SK-N-SH treated with all-trans-retinoic acid at 6 μM for 48 hours (cell line): Measurements from ENCODE around the gene PRKAG1.
A peak's percentile ranks its signal among the peaks of the same experiment; 100 is the strongest.

ENCODE experiments used
- ATAC-seq: fragments of 200-7000 bp; cut with Tn5 transposase; 3 replicates; pipeline ENCODE4 v1.9.1; 2020; ENCODE audit warnings: mild to moderate bottlenecking, moderate library complexity
- BACH2 ChIP-seq: fragments of 250-450 bp; sonication (Bioruptor Pico); IDR thresholded peaks from 2 replicates; pipeline ENCODE4 v1.9.0; 2021; ENCODE audit warnings: mild to moderate bottlenecking, borderline replicate concordance
- GLIS3 ChIP-seq: fragments of 250-450 bp; sonication (Bioruptor Pico); IDR thresholded peaks from 2 replicates; pipeline ENCODE4 v1.5.0; 2020; ENCODE audit warnings: mild to moderate bottlenecking, moderate library complexity
- ISL1 ChIP-seq: fragments of 250-450 bp; sonication (Bioruptor Pico); IDR thresholded peaks from 2 replicates; pipeline ENCODE4 v2.1.2; 2022; ENCODE audit warnings: mild to moderate bottlenecking, moderate library complexity
- OSR1 ChIP-seq: fragments of 250-450 bp; sonication (Bioruptor Pico); IDR thresholded peaks from 2 replicates; pipeline ENCODE4 v1.8.0; 2022; ENCODE audit warnings: moderate library complexity, mild to moderate bottlenecking, inconsistent platforms
- RARB ChIP-seq: fragments of 250-450 bp; sonication (Bioruptor Pico); IDR thresholded peaks from 2 replicates; pipeline ENCODE4 v1.8.0; 2021; ENCODE audit warnings: mild to moderate bottlenecking, moderate library complexity
- TCF4 ChIP-seq: fragments of 250-450 bp; sonication (Bioruptor Pico); IDR thresholded peaks from 2 replicates; pipeline ENCODE4 v1.8.0; 2021; ENCODE audit warnings: mild to moderate bottlenecking, moderate library complexity, borderline replicate concordance
- TOX ChIP-seq: fragments of 250-450 bp; sonication (Bioruptor Pico); IDR thresholded peaks from 2 replicates; pipeline ENCODE4 v1.8.0; 2021; ENCODE audit warnings: mild to moderate bottlenecking, moderate library complexity, borderline replicate concordance
- ZFP3 ChIP-seq: fragments of 250-450 bp; sonication (Bioruptor Pico); IDR thresholded peaks from 2 replicates; pipeline ENCODE4 v1.5.0; 2020; ENCODE audit warnings: mild to moderate bottlenecking, moderate library complexity
- ZNF565 ChIP-seq: fragments of 450-650 bp; formaldehyde crosslinking; conservative IDR thresholded peaks from 2 replicates; pipeline ENCODE4 v1.5.0; 2020; ENCODE audit warnings: low read depth, mild to moderate bottlenecking, moderate library complexity
- ZNF8 ChIP-seq: fragments of 450-650 bp; formaldehyde crosslinking; IDR thresholded peaks from 2 replicates; pipeline ENCODE4 v1.5.0; 2020; ENCODE audit warnings: mild to moderate bottlenecking, moderate library complexity
- TF ChIP-seq, protein P1 (sequence below): fragments of 250-450 bp; sonication (Bioruptor Pico); IDR thresholded peaks from 2 replicates; pipeline ENCODE4 v1.8.0; 2021; ENCODE audit warnings: low read depth, mild to moderate bottlenecking, moderate library complexity, borderline replicate concordance
- TF ChIP-seq, protein P2 (sequence below): fragments of 250-450 bp; sonication (Bioruptor Pico); IDR thresholded peaks from 2 replicates; pipeline ENCODE4 v1.8.0; 2020; ENCODE audit warnings: mild to moderate bottlenecking, moderate library complexity, borderline replicate concordance
- TF ChIP-seq, protein P3 (sequence below): fragments of 250-450 bp; sonication (Bioruptor Pico); IDR thresholded peaks from 2 replicates; pipeline ENCODE4 v1.5.1; 2020; ENCODE audit warnings: low read depth, mild to moderate bottlenecking, moderate library complexity

The PRKAG1 gene

DNA sequence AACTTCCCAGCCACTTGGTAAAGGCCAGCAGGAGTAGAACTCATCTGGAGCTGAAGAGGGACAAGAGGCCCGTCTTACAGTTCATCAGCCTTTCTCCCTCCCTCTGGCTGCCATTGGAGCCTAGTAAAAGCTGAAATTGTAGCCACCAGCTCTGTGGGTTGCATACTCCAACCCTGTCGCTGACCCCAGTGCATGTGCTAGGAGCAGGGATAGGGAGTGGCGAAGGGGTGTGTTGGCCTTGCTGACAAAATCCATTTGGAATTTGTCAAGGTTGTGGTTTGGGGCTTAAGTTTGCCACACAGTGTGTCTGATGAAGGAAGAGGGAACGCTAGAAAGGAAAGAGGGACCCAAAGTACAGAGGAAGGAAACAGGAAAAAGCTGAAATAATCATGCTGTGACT is 57.2 kb downstream of the PRKAG1 start:
- no peak for ATAC-seq
- no peak for TF ChIP-seq OSR1 (CRISPR knock-in tag)
- TF ChIP-seq TCF4 (CRISPR knock-in tag), result no peak
- no peak for TF ChIP-seq ZNF8
- TF ChIP-seq ISL1 (CRISPR knock-in tag), result no peak
- TF ChIP-seq, all 23 proteins: peak for 0

DNA sequence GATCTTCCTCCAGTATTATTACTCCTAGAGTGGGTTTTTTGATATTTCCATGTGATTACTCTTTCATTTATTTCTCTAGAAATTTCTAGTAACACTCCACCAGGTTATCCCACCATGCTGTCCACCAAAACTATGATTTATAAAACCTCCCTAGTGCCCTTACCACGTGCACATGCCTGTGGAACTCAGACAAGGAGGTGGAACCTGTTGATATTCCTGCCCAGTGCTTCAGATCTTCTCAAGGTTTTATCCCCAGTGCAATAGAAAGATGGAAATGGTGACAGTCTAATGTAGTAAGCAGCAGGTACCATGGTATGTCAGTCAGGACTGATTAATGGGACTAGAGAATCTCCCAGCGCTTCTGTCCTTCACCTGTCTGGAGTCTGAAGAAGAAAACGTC is 57.7 kb downstream of the PRKAG1 start:
- ATAC-seq, result no peak
- TF ChIP-seq, protein P1, sequence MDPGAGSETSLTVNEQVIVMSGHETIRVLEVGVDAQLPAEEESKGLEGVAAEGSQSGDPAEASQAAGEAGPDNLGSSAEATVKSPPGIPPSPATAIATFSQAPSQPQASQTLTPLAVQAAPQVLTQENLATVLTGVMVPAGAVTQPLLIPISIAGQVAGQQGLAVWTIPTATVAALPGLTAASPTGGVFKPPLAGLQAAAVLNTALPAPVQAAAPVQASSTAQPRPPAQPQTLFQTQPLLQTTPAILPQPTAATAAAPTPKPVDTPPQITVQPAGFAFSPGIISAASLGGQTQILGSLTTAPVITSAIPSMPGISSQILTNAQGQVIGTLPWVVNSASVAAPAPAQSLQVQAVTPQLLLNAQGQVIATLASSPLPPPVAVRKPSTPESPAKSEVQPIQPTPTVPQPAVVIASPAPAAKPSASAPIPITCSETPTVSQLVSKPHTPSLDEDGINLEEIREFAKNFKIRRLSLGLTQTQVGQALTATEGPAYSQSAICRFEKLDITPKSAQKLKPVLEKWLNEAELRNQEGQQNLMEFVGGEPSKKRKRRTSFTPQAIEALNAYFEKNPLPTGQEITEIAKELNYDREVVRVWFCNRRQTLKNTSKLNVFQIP (CRISPR knock-in tag), result no peak
- TF ChIP-seq ISL1 (CRISPR knock-in tag) (no peak), ZNF8 (no peak), TOX (no peak), RARB (CRISPR knock-in tag) (no peak)
- TF ChIP-seq, protein P2, sequence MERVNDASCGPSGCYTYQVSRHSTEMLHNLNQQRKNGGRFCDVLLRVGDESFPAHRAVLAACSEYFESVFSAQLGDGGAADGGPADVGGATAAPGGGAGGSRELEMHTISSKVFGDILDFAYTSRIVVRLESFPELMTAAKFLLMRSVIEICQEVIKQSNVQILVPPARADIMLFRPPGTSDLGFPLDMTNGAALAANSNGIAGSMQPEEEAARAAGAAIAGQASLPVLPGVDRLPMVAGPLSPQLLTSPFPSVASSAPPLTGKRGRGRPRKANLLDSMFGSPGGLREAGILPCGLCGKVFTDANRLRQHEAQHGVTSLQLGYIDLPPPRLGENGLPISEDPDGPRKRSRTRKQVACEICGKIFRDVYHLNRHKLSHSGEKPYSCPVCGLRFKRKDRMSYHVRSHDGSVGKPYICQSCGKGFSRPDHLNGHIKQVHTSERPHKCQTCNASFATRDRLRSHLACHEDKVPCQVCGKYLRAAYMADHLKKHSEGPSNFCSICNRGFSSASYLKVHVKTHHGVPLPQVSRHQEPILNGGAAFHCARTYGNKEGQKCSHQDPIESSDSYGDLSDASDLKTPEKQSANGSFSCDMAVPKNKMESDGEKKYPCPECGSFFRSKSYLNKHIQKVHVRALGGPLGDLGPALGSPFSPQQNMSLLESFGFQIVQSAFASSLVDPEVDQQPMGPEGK (CRISPR knock-in tag), result no peak

DNA sequence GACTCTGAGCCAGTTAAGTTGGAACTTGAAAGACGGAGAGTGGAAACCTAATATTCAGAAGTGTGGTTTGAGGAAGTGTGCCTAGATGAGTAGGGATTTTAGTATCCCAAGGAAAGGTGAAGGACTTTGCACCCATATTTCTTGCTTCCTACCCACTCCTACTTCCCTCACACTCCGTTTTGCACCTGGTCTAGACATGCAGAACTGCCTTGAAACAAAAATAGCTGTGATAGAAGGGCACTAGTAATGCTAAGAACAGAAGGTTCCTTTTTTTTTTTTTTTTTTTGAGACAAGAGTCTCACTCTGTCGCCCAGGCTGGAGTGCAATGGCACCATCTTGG is 60.6 kb downstream of the PRKAG1 start:
- no peak for ATAC-seq
- no peak for TF ChIP-seq ZNF565
- no peak for TF ChIP-seq BACH2

DNA sequence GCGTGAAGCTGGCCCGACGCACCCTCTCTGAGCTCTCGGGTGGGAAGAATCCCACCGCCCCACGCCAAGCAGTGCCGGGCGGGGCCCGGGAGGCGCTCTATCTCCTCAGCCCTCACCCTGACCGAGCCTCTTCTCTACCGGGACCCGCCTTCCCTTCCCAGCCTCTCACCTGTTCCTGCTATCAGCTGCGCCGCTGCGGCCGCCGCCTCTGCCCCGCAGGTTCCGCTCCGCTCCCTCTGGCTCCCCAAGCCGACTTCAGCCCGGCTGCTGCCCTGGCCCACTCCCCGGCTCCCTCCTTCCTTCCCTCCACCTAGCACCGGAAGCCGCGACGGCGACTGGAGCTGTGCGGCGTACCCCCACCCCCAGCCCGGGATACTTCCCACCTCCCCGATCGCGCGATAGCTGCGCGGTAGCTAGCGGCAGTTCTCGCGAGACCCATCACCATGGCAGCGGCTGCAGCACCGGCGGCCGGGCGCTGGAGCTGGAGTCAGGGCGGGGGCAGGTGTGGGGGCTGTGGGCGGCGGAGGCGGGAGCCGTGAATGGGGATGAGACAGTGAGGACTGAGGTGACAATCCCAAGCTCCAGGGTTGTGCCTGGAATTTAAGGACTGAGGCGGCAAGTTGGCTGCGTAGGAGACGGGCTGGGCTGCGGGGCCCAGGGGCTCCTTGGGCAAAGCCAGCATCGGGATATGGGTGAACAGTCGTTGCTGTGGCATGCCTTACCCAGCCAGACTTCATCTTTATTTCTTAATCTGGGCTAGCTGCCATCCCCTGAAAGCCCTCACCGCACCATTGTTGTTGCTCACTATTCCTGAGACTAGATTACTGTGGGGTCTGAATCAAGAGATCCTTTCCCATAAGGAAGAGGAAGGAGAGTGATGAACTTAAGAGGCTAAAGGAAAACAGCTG is 61.2 kb downstream of the PRKAG1 start, which contains the start of gene ARF3:
Gene ARF3, minus strand, starts transcription at position 347 of the 908 bp plus-strand sequence. CDS start 16,392 bp downstream, outside the sequence.
- TF ChIP-seq ZNF8, result peak; percentile 25; the same call in 1 of the 2 replicates
- TF ChIP-seq, protein P3, sequence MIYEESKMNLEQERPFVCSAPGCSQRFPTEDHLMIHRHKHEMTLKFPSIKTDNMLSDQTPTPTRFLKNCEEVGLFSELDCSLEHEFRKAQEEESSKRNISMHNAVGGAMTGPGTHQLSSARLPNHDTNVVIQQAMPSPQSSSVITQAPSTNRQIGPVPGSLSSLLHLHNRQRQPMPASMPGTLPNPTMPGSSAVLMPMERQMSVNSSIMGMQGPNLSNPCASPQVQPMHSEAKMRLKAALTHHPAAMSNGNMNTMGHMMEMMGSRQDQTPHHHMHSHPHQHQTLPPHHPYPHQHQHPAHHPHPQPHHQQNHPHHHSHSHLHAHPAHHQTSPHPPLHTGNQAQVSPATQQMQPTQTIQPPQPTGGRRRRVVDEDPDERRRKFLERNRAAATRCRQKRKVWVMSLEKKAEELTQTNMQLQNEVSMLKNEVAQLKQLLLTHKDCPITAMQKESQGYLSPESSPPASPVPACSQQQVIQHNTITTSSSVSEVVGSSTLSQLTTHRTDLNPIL (CRISPR knock-in tag), result no peak
- peak; percentile 92 for ATAC-seq

DNA sequence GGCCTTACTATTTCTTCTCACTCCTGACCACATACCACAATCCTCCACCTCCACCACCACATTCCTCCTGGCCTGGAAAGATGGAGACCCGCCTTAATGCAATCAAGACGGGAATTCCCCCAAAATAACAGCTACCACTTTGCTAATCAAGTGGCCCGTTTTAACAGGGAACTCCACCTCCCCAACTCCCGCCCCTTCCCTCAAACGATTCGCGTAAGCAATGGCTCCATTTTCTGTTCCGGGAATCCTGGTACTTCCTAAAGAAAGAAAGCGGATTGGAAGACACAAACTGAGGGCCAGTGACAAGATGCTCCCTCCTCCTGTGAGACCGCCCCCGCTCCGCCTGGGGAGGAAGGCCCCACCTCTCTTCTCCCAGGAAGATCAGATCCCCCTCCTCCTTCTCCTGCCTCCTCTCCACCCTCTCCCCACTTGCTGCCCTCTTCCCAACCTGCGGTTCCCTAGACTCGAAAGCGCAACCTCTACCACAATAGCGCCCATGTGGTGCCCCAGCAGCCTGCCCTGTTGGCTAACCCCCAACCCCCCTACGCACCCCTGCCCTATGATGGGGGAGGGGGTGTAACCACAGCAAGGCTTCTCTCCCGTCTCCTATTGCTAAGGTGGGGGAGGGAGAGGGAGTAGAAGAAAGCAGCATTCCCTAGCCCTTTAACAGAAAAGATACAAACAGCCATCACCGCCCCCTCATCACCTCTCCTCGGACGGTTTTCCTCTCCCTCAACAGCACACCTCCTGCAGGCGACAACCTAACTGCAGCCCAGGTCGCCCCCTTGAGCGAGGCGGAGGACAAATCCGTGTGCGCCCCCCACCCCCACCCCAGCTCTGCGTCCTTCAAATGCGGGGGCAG is 62.1 kb downstream of the PRKAG1 start:
- TF ChIP-seq, protein P2 (CRISPR knock-in tag), result 0 out of 2 replicates have a peak, but pooled peaks have one; percentile 35
- TF ChIP-seq ISL1 (CRISPR knock-in tag), result no peak
- TF ChIP-seq ZFP3 (CRISPR knock-in tag), result 0 out of 2 replicates have a peak, but pooled peaks have one; percentile 22
- ATAC-seq, result peak; percentile 90

DNA sequence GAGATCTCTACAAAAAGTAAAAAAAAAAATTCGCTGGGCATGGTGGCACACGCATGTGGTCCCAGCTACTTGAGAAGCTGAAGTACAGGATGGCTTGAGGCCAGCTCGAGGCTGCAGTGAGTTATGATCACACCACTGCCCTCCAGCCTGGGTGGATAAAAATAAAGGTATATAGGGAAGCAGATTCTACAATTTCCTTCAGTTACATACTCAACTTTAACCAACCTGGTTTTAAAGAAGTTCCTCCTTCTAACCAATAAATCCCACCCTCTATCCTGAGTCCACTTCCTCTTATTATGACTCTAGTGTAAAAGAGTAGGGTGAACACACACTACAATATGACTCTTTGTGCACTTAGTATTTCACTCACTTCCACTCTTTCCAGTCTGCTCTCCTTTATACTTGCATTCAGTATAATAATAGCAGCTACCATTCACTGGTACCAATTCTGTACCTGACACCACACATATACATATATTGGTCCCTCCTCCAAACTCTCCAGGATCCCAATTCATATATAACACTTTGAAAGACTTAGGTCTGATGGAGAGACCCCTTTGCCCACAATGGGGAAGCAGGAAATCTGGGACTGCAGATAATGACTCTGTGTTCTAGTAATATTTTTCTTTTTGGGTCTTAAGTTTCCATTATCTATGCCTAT is 63.6 kb downstream of the PRKAG1 start:
- TF ChIP-seq GLIS3, result no peak
- no peak for ATAC-seq
